ENCODE measurements around the gene PCNX2. TPM values are rescaled to one million over a fixed set of nuclear protein-coding genes. Genes with fewer than 3 reads are reported as not detected.

PCNX2 gene
- total RNA-seq, 2 donors from 2014 or later = 12.9 to 16.8 TPM

DNA sequence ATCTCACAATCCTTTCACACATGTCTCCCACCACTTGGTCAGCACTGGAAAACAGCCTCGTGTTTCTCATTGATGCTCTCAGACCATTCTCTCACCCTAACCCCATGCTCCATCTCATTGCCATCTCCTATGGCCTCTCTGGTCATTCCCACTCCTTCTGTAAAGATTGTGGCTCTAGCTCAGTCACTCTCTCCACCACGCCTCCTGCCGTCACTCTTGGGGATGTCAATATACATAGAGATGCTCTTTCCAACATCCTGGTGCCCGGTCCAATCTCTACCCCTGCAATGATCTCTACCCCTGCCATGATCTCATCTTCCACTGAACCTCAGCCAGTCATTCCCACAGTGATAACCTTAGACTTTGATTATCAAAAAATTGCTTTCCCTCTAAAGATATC, 255.0 kb downstream of the PCNX2 start:
- intact Hi-C loops (cut with DNase I) = no loop called here
- DNase-seq (ENCODE audit: low spot score) = no peak

DNA sequence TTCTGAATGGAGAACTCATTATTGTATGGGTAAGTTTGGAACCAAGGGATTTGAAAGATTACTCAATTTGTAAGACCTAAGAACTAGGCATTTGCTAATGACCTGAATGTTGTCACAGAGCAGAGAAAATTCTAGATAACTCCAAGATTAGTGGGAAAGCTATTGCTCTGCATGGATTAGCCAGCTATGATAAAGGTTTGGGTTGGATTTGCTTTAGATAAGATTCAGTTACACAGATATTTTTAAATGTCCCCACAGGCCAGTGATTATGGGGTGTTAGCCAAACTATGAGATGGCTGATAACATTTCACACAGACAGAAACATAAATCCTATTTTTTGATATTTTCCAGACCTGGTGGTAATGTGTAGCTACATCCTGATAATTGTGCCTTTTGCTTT, 256.9 kb downstream of the PCNX2 start:
- intact Hi-C loops (cut with DNase I) = no loop called here

DNA sequence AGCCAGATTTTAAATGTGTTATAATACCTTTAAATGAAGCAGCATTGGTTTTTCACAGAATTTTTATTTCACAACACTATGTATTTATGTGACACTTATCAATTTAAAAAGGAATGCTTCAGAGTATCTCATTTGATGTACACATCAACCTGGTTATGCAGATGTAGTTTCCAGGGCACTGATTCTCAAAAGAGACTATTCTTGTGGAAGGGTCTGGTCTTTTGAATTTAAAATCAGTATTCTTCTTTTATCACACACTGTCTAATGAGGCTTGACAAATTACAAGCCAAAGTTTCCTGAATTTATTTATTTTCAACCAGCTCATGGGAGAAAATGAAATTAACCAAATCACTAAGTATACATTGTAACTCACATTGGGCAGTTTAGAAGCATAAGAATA, 257.7 kb downstream of the PCNX2 start:
- intact Hi-C loops (cut with DNase I) = no loop called here
- DNase-seq (ENCODE audit: low spot score) = no peak

More for the DNA sequence above, 256.9 kb downstream of the PCNX2 start:
- no peak for DNase-seq (ENCODE audit: low spot score)

DNA sequence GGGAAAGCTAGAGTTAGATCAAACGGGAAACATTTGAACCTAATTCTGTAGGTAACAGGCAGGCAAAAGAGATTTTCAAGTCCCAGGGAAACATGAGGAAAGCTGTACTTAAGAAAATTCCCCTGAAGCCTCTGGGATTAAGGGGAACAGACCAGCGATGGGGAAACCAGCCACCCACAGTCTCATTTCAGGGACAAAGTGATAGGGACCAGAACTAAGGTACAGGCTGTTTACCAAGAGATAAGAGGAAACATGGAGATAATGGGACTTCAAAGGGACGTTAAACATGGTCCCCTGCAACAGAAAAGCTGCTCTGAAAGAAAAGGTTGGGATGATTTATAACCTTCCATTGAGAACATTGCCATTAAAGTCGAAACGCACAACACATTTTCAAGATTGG, 260.7 kb downstream of the PCNX2 start:
- intact Hi-C loops (cut with DNase I) = no loop called here
- DNase-seq (ENCODE audit: low spot score) = no peak

DNA sequence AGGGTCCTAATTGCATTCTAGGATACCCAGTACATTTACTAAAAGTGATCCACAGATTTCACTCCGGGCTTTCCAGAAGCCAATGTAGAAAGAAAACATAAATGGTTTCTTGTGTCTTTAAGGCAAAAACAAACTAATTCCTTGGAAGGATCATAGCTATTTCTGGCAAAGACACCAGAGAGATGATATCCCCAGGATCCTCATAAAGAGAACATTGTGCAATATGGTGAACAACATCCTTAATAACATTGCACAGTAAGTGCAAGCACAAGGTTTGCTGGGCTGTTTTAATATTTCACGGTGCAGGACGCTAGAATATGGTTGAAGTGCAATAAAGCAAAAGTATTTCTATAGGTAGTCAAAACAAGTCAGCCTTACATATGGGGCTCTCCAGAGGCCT, 262.2 kb downstream of the PCNX2 start:
- DNase-seq (ENCODE audit: low spot score) = no peak
- intact Hi-C loops (cut with DNase I) = no loop called here

DNA sequence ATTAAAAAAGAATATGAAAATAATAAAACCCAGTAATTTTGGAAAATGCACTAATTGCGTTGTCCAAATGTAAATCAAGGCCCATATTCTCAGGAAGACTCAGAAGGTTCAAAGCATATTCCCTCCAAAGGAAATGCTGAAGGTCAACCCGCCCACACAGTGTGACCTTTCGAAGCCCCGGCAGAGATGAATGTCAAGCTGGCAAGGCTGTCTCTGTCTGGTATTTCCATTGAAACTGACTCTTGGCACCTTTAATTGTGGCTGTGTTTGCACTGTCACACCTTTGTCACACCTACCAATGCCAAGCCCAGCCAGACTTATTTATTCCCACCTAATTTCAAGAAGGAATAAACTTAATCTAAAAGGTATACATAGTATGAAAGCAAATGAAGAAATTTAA, 262.6 kb downstream of the PCNX2 start:
- intact Hi-C loops (cut with DNase I) = no loop called here
- no peak for DNase-seq (ENCODE audit: low spot score)

DNA sequence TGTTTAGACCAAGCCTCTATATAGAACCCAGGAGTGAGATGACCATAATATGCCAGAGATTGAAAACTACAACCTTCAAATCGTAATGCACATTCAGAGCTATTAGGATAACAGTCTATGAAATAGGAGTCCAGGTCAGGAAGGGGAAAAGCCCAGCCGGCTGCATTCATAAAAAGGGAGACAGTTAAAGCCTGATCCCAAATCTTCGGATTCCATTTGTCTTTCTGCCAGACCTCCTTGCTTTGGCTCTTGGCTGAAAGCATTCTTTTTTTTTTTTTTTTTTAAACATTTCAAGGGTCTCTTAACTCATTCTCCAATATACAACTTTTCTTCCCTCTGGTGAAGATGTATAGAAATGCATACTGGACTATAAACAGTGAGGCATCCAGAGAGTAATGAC, 264.0 kb downstream of the PCNX2 start:
- intact Hi-C loops (cut with DNase I) = no loop called here
- no peak for DNase-seq (ENCODE audit: low spot score)

DNA sequence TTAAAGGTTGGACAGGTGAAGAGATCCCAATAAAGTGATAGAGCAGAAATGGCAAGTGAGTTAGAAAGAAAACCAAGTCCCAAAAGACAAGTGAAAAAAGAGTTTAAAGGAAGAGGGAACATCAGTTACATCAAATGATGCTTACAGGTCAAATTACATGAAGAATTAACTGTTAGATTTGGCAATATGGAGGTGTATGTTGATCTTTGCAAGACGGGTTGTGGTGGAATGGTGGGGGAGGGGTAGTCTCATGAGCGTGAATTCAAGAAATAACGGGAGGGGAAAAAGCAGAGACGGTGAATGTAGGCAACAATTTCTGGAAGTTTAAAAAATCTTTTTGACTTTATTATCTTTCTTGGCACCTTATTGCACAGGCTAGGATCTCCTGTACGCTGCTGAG, 268.5 kb downstream of the PCNX2 start:
- intact Hi-C loops (cut with DNase I) = loop anchor here in 1 of 2 donors (10.0 kb wide), 1 partner anchor 392 kb away; the partner anchor contains the start of gene SIPA1L2
- DNase-seq (ENCODE audit: low spot score) = no peak

DNA sequence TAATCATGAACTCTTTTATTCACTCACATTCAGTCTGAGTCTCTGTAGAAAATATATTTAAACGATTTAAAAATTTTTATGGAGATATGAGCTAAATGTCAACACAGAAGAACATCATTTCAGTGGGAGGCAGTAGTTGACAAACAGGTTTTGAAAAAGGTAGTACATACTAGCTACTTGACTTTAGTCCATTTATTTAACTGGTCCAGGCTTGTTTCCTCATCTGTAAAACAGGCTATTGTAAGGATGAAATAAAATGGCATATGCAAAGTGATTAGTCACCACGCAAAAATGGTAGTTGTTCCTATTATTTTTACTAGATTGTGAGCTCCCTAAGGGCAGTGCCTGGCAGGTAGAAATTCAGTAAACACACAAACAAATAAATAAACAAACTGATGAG, 270.0 kb downstream of the PCNX2 start:
- intact Hi-C loops (cut with DNase I) = loop anchor here in 1 of 2 donors (10.0 kb wide), 1 partner anchor 391 kb away; the partner anchor contains the start of gene SIPA1L2
- no peak for DNase-seq (ENCODE audit: low spot score)

DNA sequence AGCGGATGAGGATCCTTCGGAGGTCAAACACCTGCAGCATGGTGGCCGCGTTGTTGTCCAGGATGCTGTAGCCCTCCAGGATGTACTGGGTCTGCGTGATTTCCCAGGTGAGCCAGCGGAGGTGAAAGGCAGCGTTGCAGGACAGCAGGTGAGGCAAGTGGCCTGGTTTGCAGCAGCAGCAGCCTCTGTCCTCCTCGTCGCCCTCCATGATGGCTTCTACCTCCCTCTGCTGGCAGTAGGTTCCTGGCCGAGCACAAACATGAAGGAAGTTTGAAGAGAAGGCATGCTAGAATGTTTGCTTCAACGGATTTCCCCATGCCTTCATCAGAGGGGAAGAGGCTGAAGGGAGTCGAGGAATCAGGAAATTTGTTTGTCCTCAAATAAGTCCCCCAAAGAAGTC, 270.4 kb downstream of the PCNX2 start:
- intact Hi-C loops (cut with DNase I) = loop anchor here in 1 of 2 donors (10.0 kb wide), 1 partner anchor 390 kb away; the partner anchor contains the start of gene SIPA1L2
- DNase-seq (ENCODE audit: low spot score) = no peak

DNA sequence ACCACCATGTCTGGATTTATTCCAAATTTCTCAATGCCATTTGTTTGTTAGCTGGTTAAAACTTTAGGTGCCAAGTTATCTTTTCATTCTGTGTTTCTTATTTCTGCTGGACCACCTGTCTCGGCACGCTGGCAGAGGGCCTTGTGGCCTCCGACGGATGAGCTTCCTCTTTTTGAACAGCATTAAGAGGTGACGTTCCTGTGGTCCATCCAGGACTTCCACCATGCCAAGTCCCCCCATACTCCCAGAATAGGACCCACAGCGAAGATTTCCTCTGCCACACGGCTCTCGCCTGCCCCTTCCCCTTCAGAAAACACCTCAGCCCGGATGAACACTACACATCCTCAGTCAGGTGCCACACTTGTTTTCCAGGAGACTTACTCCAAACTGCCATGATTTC, 271.3 kb downstream of the PCNX2 start:
- DNase-seq (ENCODE audit: low spot score) = no peak
- intact Hi-C loops (cut with DNase I) = loop anchor here in 1 of 2 donors (10.0 kb wide), 1 partner anchor 389 kb away; the partner anchor contains the start of gene SIPA1L2

DNA sequence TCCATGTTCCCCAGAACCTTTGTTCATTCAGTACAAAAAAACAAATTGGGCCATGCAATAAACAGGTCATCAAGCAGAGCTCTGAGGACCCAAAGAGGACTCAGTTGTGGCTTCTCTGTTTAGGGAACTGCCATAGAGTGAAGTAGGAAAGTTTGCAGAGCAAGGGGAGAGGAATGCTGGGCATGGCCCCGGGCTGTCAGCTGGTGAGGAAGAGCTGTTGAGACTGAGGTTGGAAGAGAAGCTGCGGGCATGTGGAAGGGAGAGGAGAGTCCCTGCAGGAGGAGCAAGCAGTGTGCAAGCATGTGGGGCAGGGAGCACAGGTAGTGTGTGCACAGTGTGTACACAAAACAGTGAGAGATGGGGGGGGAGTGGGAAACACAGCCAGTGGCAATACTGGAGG, 273.3 kb downstream of the PCNX2 start:
- intact Hi-C loops (cut with DNase I) = loop anchor here in 1 of 2 donors (10.0 kb wide), 1 partner anchor 387 kb away; the partner anchor contains the start of gene SIPA1L2

DNA sequence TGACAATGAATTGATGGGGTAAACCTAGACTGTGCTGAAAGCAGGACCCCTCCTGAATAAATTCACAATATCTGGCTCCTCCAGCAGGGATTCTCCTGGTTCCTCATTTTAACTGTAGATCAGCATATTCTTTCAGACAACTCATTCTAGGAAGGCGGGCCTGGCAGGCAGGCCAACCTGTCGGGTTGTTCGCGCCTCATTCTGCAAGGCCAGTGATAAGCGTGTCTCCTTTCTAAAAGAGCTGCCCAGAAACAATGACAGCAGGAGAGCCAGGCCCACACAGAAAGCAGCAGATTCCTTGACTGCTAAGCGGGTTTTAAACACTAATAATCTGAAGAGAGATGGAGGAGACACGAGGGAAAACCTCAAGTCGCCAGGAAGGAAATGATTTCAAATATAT, 275.1 kb downstream of the PCNX2 start:
- no peak for DNase-seq (ENCODE audit: low spot score)
- intact Hi-C loops (cut with DNase I) = loop anchor here in 1 of 2 donors (10.0 kb wide), 1 partner anchor 386 kb away; the partner anchor contains the start of gene SIPA1L2

More for the DNA sequence above, 273.3 kb downstream of the PCNX2 start:
- no peak for DNase-seq (ENCODE audit: low spot score)

DNA sequence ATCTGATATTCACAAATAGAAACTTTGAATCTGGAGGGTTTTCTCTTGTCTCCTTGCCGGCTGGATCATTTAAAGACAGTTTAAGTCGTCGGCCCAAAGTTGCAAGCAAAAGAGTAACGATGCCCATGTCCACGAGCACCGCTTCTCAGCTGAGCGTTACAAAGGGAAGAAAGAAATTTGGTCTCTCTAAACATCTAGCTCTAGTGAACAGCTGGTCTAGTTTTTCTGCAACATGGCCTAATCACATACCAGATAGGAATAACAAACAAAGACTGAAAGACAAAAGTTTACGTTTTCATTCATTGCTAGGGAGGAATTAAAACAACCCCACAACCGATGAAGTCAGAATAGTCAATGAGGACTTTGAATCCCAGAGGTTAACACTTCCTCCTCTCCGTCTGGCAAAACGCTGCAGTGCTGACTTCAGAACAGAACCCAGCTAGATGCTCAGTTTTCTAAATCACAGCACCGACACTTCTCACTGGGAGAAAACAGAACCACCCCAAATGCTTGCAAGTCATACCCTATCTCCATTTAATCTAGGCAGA, 275.7 kb downstream of the PCNX2 start:
- intact Hi-C loops (cut with DNase I) = loop anchor here in 1 of 2 donors (10.0 kb wide), 1 partner anchor 385 kb away; the partner anchor contains the start of gene SIPA1L2
- DNase-seq (ENCODE audit: low spot score) = no peak

DNA sequence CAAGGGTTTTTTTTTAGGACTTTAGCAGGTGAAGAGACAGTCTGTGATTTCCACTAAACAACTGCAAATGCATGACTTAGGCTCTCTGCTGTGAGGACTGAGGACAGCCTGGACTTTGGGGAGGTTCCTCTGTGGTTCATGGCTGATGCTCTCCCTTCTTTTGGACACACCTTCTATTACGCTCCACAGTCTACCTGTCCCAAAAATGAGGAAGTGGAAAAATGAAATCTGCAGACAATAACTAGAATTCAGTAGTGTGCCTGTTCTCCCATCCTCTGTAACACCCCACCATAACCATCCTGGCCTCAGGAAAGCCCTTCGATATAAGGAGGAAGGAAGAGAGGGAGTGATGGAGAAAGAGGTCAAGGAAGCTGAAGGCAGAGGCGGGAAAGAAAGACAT, 276.4 kb downstream of the PCNX2 start:
- no peak for DNase-seq (ENCODE audit: low spot score)
- intact Hi-C loops (cut with DNase I) = no loop called here

DNA sequence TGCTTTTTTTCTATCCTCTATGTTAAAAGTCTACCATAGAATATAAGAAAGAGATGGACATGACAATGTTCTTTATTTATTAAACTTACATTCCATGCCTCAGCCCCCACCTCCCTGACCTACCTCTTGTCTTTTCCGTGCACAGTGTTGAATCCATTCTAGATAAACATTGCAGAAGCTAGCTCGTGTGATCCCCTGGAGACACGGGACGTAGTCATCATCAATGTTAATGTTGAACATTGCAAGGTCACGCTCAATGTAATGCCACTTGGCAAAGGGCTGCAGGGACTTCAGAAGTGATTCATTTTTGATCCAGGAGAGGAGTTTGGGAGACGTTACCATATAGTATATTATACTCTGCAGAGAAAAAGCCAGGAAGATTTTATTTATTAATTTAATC, 278.7 kb downstream of the PCNX2 start:
- no peak for DNase-seq (ENCODE audit: low spot score)
- intact Hi-C loops (cut with DNase I) = no loop called here

DNA sequence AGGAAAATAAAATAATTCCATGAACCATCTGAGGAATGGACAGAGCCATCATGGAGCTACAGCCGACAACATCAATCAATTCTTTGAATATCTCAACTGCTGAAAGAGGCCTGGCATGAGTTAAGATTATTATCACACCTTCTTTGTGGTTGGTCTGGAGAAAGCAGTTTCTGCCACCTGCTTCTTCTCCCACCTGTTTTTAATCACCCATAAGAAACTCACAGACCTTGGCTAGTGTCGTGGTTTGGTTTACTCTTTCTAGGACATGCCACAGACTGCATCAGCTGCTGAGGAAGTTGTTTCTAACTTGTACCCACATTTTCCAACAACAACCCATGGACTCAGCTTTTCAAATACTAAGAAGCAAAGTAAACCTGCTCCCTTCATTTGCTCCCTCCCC, 279.6 kb downstream of the PCNX2 start:
- intact Hi-C loops (cut with DNase I) = no loop called here
- DNase-seq (ENCODE audit: low spot score) = no peak

DNA sequence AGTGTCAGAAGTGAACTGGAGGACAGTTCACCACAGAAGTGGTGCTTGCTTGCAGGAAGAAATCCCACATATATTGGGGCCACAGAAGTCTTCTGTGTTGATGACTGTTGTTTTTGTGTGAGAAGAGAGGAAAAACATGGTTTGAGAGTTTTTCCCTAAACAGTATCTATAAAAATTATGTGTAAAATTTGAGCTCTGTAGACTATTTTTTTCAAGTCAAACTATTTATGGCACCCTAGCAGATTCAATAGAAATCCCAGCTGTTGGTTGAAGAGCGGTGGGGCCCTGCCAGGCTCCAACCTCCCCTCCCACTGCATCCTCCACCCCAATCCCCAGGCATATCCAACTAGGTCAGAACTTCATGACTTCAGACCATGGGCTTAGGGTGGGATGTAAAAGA, 283.5 kb downstream of the PCNX2 start:
- intact Hi-C loops (cut with DNase I) = no loop called here
- DNase-seq (ENCODE audit: low spot score) = no peak

DNA sequence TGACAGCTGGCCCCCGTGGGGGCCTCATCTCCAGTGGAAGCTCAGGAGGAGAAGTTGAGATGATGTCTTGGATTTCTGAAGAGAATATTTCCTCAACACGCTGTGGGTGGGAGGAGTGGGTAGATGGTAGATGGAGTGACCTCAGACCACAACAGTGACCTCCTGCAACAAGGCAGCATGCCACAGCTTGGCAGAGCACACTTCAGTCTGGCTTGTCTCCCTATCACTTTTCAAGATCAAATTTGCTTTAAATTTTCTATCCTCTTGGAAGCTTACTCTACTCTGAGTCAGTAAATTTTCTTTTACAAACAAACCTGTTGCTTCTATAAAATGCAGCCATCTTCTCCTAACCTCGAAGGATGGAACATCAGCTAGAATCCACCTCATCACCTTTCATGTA, 285.4 kb downstream of the PCNX2 start:
- intact Hi-C loops (cut with DNase I) = no loop called here
- DNase-seq (ENCODE audit: low spot score) = no peak

DNA sequence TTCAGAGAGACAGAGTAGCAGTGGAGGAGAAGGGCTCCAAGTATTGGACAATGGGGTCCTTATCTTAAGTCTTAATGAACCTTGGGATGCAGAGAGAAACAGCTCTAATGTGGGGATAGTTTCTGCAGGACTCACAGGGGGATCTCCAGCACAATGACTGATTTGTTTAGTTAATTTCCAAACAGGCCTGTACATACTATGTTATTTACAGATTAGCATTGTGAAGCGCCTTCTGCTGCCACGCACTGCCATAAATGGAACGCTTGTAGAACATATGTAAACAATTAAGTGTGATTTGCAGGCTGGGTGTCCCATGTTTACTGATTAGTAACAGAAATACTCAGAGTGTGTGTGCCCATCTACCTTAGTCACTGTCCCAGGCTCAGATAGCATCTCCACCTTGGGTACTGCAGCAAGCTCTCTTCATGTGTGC, 289.0 kb downstream of the PCNX2 start:
- intact Hi-C loops (cut with DNase I) = no loop called here
- DNase-seq (ENCODE audit: low spot score) = no peak

DNA sequence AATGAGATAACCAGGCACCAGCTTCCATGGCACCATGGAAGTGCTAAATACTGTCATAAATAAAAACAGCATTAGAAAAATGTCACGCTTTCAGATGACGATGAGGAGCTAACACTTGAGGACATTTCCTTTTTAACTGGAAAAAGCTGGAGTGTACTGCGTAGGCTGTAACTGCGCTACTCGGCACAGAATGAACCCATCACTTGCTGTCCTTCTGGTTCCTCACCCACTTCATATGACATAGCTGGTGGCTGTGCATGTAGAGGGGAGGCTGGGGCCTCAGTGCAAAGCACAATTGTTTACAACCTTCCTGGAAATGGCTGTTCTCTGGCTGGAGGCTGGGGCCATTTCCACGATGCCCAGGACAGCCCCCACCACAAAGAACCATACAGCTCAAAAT, 289.4 kb downstream of the PCNX2 start:
- intact Hi-C loops (cut with DNase I) = no loop called here
- DNase-seq (ENCODE audit: low spot score) = no peak

All from posterior vena cava (tissue), 2 donors.